SKM-1 (cell line): ENCODE data around the gene TPPP2.

Source experiments
- DNase-seq: peaks from one replicate; lab custom pipeline; 2025; ENCODE audit not compliant: unreplicated experiment; lab: John Stamatoyannopoulos, UW

Gene TPPP2

DNA sequence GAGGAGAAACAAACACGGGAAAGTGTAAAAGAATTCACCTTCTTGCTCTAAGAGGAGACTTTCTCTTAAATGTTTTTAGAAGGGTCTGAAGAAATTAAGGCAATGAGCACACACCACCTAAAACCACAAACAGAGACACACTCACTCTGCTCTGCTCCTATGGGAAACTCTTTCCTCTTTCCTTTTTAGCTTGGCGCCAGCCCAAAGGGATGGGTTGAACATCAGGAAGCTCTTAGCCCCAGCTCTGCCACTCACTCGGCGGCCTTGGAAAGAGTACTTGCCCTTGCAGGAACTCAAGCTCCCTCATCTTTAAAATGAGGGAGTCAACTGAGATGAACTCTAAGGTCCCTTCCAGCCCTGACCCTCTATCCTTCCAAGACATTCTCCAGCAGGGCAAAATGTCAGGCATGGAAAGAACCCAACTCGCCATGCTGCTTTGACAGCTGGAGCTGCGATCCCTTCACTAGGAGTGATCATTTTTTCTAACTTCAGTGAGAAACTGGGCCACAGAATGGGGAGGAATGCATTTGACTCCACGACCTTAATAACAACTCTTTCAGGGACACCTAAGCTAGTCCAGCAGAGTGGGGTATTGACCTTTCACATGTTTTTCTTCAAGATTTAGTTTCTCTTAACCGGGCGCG, 26.6 kb downstream of the TPPP2 start:
- DNase-seq = no peak

DNA sequence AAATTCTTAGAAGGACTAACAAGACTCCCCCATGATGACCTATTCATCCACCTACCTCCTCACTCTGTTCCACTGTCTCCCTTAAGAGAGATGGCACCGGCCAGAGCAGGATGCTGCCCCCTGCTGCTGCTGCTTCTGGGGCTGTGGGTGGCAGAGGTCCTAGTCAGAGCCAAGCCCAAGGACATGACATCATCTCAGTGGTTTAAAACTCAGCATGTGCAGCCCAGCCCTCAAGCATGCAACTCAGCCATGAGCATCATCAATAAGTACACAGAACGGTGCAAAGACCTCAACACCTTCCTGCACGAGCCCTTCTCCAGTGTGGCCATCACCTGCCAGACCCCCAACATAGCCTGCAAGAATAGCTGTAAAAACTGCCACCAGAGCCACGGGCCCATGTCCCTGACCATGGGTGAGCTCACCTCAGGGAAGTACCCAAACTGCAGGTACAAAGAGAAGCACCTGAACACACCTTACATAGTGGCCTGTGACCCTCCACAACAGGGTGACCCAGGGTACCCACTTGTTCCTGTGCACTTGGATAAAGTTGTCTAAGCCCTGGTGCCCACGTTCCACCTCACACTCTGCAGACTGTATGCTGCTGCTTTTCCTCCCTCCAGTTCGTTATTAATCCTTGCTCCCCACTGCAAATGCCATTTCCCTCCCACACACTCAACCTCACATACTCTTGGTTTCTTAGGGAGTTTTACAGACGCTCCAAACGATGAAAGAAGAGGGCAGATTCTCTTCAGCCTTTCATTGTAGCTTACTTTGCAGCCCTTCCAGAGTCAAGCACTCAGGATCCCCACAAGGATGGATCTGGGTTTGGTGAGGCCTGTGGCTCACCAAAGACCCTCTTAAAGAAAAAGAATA, 28.0 kb downstream of the TPPP2 start, which contains the start of gene RNASE8:
Gene RNASE8, plus strand, starts transcription at position 20 of the 873 bp plus-strand sequence. Its CDS starts 71 bp downstream, at position 91.
- no peak for DNase-seq

DNA sequence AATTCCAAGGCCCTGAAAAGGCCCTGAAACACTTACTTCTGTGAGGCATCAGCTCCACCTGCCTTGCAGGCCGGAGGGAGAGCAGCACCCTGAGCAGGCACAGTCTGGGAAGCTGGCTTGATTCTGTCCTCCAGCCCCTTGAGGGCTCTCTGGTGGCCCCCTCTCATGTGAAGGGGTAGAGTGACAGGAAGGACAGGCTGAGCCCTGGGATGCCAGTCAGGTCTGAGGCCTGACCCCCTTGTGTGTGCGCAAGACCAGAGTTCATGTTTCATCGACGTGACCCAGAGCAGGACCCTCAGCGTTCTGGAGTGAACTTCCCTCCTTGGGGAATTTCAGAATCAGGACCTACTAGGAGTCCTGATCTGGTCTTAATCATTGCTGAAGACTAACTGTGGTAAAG, 28.9 kb downstream of the TPPP2 start:
- no peak for DNase-seq

DNA sequence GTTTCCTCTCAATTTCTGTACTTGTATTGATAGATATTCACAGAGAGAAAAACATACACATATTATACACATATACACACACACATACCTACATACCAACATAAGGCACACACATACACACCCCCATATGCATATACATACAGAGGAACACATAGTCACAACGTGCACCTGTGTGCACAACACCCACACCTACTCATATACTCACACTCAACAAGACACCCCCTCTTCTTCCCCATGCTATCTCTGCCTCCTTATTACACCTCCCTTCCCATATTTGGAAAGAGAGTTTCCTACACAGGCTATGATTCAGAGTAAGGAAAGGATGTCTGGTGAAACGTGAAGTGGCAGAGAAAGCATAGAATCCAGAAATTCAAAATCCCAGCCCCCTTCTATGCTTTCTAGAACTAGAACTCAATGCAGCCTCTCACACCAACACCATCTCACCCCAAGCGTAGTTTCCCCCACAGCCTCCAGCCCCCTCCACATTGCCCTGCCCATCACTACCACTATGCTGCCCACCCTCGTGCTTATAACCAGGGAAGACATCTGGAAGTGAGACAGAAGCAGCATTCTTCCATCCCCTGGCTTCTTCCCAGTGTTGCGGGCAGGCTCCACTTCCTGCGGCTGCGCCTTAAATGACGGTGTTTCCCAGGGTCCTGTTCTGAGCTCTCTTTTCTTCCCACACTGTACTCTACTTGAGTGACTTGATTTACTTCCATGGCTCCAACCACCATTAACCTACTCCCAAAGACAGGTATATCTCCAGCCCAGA, 30.0 kb downstream of the TPPP2 start:
- DNase-seq = no peak

DNA sequence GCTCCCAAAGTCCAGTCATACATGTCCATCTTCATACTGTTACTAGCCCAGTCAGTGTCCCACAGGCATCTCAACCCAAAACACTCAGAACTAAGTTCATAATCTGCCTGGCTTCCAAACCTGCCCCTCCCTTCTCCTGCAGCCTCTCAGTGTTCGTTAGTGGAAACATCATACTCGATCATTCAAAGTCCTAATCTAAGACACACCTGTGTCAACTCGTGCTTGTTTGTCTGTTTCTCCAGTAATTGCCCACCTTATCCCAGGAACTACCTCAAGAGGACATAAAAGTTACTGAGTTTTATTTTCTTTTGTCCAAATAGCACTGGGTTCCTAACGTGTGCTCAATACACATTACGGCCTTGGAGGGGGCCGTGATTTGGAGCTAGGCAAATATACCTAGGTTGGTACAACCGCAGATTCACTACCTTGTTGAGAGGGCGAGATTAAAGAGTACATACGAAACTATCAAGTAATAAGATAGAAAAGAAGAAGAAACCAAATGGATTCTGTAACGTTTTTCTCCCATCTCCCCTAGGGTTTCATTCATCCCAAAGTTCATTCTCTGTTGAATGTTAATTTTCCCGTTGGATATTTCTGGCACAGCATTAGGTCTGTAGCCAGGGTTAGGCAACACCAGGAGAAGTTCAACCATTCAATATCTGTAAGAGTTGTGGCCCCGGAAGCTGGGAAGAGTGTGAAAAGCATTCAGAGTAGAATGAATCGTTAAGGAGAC, 30.8 kb downstream of the TPPP2 start:
- DNase-seq = no peak

DNA sequence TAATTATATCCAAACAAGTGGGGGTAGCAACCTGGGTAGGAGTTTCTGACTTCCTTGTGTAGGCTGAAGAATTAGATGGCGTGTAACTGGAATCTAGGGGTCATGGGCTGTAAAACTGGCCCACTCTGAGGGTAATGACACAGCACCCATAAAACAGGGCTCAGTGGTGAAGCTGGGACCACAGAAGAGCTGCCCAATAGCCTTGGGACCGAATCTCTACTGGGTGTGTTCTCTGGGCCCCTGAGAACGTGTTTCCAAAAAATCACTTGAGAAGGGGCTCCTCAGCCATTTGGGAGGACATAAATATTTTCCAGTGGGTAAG, 31.3 kb downstream of the TPPP2 start:
- DNase-seq = no peak

DNA sequence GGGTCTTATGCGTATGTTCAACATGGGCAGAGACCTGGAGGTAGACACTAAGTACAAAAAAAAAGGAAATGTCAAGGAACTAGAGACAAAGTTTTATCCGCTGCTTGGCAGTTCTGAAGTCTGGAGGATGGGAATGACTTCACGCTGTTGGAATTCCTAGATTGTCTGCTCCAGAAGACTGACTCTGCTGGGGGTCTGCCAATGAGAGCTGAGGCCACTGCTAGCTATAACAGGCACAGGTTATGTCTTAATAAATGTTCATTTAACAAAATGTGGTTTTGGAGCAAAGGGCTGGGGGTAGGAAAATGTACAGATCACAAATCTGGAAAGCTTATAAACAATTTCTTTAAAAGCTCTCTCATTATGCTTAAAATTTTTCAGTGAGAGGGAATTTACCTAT, 33.5 kb downstream of the TPPP2 start:
- DNase-seq = no peak

DNA sequence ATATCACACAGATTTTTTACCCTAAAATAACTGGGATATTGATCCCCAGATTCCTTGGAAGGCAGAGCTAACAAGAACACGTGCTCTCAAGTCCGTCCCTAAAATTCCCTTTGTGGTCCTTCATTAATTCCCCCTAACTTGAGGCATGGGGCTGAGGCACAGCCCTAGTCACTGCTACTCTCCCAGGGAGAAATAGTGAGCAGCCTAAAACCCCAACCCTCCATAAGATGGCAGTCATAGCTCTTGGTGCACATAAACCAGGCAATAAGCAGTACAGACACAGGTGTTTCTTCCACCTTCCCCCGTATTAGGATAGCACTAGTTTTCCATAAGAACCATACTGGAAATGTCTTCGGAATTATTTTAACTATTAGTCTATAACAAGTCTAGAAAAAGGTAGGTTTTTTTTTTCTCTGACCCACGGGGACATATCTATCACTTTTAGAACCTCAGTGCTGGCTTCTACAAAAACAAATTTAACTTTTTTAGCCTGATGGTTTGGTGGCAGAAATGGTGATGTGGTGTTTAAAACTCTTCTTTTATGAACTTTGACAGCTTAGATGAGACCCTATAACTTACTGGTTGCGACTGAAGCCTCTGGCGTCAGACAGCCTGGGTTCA, 37.0 kb downstream of the TPPP2 start:
- no peak for DNase-seq

DNA sequence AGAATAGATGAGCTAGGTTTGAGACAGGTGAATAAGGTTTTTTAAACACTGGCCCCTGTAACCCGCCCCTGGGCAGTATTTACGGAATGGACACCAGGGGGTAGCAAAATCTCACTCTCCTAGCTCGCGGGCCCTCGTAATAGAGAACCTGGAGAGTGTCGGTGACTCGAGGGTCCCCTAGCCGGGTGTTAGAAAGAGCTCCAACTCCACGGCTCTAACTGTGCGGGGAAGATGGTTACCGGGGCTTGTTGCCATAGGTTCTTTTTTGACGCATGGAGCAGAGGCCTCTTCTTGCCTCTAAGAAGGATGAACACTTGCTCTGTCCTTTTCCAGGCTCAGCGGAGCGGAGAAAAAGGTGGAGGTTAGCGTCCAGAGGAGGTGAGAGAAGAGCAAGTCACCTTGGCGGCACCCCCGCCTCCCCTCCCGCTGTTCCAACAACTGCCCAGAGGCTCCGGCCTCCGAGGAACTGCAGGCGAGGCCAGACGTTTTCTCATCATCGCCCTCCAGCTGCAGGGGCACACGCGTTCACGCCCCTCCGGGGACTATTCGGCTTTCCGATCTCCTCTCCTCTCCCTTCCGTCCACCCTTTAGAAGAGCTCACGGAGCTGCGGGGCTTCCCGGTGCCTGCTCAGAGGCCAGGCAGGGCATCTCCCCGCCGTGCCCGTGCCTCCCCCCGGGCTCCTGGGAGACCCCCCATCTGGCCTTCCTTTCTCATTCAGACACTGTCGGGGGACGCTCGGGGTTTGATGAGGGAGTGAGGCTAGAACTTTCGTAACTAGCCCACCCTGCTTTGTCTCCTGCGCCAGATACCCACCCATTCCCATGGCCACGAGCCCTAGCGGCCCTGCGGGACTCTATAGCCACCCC, 38.7 kb downstream of the TPPP2 start:
- DNase-seq = peak; percentile 3

DNA sequence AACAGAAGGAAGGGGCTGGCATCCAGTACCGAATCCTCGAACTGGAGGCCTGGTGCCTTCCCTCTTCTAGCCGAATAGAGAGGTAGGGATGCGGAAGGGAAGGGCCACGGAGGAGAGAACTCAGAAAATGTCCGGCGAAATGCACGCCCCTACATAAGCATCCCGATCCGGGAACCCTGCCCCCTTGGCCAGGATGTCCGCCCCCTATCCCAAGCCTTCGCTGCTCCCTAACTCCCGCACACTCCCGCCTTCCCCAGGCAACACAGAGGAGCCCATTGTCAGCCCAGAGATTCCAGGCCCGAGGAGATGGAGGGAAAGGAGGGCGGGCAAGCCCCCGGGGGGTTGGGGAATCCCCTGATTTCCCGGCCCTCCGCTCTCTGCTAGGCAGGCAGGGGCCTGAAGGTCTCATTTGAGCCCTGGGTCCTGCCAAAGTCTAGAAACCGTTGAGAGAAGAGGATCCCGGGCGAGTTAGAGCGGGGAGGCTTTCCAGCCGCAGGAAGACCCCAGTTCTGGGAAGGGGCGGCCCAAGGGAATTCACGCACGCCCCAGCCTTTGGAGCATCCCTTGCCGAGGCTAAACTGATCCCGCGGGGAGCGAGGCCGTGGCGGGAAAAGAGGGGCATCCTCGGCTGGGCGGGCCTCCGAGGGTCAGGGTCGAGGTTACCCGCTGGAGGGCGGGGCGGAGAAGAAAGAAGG, 39.5 kb downstream of the TPPP2 start:
- DNase-seq = no peak

DNA sequence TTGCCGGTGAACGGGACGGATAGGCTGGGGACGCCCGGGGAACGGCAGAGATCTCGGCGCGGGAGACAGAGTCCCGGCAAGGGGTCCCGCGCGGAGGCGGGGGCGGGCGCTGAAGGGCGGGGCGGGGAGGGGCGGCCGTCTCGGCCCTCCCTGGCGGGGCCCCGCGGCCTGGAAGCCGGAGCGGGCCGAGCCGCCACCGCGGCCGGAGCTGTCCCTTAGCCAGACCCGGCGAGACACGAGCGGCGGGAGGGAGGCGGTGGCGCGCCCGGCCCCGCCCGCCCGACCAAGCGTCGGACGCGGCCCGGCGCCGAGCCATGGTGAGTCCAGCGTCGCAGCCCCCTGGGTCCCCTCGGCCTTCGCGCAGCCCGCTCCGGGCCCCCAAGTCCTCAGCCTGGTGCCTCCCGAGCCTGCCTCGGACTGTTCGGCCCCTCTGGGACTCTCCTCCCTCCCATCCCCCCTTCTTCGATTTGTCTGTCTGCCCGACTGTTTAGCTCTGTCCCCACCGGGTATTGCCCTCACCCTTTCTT, 40.1 kb downstream of the TPPP2 start, which contains the start of gene ARHGEF40:
Gene ARHGEF40, plus strand, starts transcription at position 222 of the 527 bp plus-strand sequence. Its CDS starts 93 bp downstream, at position 315.
- DNase-seq = no peak

DNA sequence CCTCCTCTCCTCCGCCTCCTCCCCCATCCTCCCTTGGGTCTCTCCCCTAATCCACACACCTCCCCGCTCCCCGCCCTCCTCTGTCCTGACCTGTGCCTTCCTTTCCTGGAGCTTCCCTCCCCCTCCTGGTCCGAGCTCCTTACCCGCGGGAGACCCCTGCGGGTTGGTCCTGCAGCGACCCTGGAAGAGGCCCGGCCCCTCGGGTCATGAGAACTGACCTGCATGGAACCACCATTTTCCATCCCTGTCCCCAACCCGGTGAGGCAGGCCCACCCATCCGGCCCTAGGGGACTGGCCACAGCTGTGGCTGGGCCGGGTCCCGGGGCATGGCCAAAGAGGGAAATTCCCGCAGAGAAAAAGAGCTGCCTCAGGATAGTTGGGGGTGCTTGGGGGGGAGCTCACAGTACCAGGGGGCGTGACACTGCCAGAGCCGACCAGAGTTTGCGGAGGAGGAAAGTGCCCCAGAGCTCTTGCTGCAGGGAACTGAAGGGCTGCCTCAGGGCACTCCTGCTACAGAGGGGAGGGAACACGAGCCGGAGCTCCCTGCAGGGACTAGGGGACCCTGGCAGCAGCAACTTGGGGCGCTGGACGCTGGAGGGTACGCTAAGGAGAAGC, 40.7 kb downstream of the TPPP2 start:
- peak; percentile 7 for DNase-seq

DNA sequence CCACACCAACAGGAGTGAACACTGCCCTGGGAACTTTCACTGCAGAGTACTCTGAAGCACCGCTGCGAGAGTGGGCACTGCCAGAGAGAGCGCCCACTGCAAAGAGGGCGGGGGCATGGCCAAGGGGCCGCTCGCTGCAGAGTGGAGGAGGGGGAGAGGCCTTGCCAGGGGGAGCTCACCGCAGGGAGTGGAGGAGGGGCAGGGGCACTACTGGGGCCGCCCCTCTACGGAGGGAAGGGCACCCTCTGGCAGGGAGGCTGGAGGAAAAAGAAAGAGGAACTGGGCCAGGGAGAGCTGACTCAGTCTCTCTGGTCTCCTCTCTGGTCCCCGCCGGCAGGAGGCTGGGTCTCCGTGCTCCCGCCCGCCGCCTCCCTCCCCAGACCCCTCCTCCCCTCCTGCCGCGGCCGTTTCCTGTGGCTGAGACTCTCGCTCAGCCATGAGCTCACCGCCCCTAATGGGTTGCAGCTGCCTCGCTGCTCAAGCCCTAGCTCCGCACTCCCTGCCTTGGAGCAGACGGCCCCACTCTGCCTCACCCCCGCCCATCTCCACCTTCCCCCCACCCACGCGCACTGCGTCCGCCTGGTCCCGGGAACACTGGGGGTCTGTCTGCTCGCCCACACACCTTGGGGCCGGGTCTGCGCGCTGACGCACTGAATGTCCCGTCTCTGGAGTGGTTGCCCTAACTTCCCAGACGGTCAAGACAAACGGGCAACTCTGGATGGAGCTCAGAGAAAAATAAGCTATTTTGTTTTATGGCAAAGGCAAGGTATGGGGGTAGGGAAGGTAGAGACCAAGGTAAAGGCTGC, 41.4 kb downstream of the TPPP2 start:
- peak; percentile 59 for DNase-seq

DNA sequence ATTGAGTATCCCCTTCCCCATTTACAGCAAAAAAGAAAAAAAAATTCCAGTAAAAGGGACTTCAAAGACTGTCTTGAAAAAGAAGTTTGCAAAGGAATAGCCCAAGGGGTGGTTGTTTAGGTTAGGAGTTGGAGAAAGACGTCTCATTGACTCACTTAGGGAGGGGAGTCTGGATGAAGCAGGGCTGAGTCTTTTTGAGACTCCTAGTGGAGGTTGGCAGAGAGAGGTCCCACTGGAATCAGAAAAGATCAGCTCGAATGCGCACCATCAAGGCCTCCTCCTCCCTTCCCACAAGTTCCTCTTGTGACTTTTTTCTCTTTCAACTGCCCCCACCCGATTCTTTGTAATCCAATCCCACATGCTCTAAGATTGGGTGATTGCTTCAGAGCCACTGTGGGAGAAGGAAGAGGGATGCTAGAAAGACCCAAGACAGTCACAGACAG, 42.0 kb downstream of the TPPP2 start:
- peak; percentile 2 for DNase-seq

DNA sequence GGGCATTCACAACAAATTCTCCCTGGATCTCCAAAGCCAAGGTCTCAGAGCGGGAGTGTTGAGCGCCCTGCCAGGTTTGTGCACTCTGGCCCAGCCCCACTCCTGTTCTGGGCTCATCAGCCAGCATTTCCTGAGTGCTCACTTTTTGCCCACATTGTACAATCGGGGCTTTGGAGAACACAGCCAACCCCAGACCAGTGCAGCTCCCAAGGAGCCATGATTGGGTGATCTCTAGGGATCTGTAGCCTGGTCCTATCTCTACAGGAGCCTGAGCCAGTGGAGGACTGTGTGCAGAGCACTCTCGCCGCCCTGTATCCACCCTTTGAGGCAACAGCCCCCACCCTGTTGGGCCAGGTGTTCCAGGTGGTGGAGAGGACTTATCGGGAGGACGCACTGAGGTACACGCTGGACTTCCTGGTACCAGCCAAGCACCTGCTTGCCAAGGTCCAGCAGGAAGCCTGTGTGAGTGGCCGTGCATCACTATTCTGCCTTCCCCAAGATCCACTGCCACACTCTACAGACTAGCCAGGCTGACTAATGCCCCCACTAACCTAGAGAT, 42.8 kb downstream of the TPPP2 start:
- DNase-seq = no peak

DNA sequence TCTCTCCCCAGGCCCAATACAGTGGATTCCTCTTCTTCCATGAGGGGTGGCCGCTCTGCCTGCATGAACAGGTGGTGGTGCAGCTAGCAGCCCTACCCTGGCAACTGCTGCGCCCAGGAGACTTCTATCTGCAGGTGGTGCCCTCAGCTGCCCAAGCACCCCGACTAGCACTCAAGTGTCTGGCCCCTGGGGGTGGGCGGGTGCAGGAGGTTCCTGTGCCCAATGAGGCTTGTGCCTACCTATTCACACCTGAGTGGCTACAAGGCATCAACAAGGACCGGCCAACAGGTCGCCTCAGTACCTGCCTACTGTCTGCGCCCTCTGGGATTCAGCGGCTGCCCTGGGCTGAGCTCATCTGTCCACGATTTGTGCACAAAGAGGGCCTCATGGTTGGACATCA, 43.9 kb downstream of the TPPP2 start:
- DNase-seq = no peak
